Measurements from ENCODE around the gene RPUSD3.

The RPUSD3 gene

GRCh38 chr3:9838856-9839255 is 5.0 kb downstream of the RPUSD3 start:
- no peak for TF ChIP-seq YY1 (IDR thresholded peaks at IDR 0.05; ENCODE audit: insufficient read depth, insufficient read length)

GRCh38 chr3:9837701-9838582 is 5.9 kb downstream of the RPUSD3 start:
- Histone ChIP-seq H3K4me1 (ENCODE audit: insufficient read depth, insufficient read length) (peaks cover 2% of the 10 kb centered on the region), H3K27me3 (ENCODE audit: insufficient read depth, insufficient read length) (no peaks in the 10 kb centered on the region), H3K4me3 (ENCODE audit: insufficient read length, low read depth) (no peak overlapping the region), H3K9ac (ENCODE audit: insufficient read length, low read depth) (no peak overlapping the region), H3K36me3 (ENCODE audit: insufficient read depth, insufficient read length, low read length) (peaks cover 77% of the 10 kb centered on the region), H3K9me3 (ENCODE audit: insufficient read depth, low read length) (no peaks in the 10 kb centered on the region)
- no peak for TF ChIP-seq ZNF274 (IDR thresholded peaks at IDR 0.05; ENCODE audit: low read depth, low read length)
- TF ChIP-seq SUZ12 (IDR thresholded peaks at IDR 0.05; ENCODE audit: extremely low read depth, insufficient read depth, insufficient read length): no peak
- DNase-seq (ENCODE audit: low read depth, low spot score): no peak

More at GRCh38 chr3:9838856-9839255, 5.0 kb downstream of the RPUSD3 start:
- Histone ChIP-seq H3K9me3 (ENCODE audit: insufficient read depth, low read length) (no peaks in the 10 kb centered on the region), H3K9ac (ENCODE audit: insufficient read length, low read depth) (no peak overlapping the region), H3K36me3 (ENCODE audit: insufficient read depth, insufficient read length, low read length) (peaks cover 70% of the 10 kb centered on the region), H3K4me3 (ENCODE audit: insufficient read length, low read depth) (no peak overlapping the region), H3K27me3 (ENCODE audit: insufficient read depth, insufficient read length) (no peaks in the 10 kb centered on the region), H3K4me1 (ENCODE audit: insufficient read depth, insufficient read length) (peaks cover 2% of the 10 kb centered on the region)
- no peak for DNase-seq (ENCODE audit: low read depth, low spot score)

- no peaks in the 10 kb centered on the region for H3K9me3 ChIP-seq (ENCODE audit: insufficient read depth, low read length)
- no peaks in the 10 kb centered on the region for H3K27me3 ChIP-seq (ENCODE audit: insufficient read depth, insufficient read length)
- H3K4me3 ChIP-seq (ENCODE audit: insufficient read length, low read depth): no peak overlapping the region
- H3K9ac ChIP-seq (ENCODE audit: insufficient read length, low read depth): no peak overlapping the region
- peaks cover 56% of the 10 kb centered on the region for H3K36me3 ChIP-seq (ENCODE audit: insufficient read depth, insufficient read length, low read length)
- no peak for TF ChIP-seq YY1 (IDR thresholded peaks at IDR 0.05; ENCODE audit: insufficient read depth, insufficient read length)
- TF ChIP-seq SUZ12 (IDR thresholded peaks at IDR 0.05; ENCODE audit: extremely low read depth, insufficient read depth, insufficient read length): no peak
- no peak for TF ChIP-seq ZNF274 (IDR thresholded peaks at IDR 0.05; ENCODE audit: low read depth, low read length)
- DNase-seq (ENCODE audit: low read depth, low spot score): no peak
- peaks cover 2% of the 10 kb centered on the region for H3K4me1 ChIP-seq (ENCODE audit: insufficient read depth, insufficient read length)
Measured at GRCh38 chr3:9834520-9835380, 9.1 kb downstream of the RPUSD3 start.

GRCh38 chr3:9833078-9833477 is 10.7 kb downstream of the RPUSD3 start:
- Histone ChIP-seq H3K4me1 (ENCODE audit: insufficient read depth, insufficient read length) (peaks cover 2% of the 10 kb centered on the region), H3K9ac (ENCODE audit: insufficient read length, low read depth) (no peak overlapping the region), H3K4me3 (ENCODE audit: insufficient read length, low read depth) (no peak overlapping the region), H3K9me3 (ENCODE audit: insufficient read depth, low read length) (no peaks in the 10 kb centered on the region), H3K27me3 (ENCODE audit: insufficient read depth, insufficient read length) (no peaks in the 10 kb centered on the region), H3K36me3 (ENCODE audit: insufficient read depth, insufficient read length, low read length) (peaks cover 49% of the 10 kb centered on the region)
- DNase-seq (ENCODE audit: low read depth, low spot score): no peak
- TF ChIP-seq SUZ12 (IDR thresholded peaks at IDR 0.05; ENCODE audit: extremely low read depth, insufficient read depth, insufficient read length): no peak
- TF ChIP-seq YY1 (IDR thresholded peaks at IDR 0.05; ENCODE audit: insufficient read depth, insufficient read length): no peak
- TF ChIP-seq ZNF274 (IDR thresholded peaks at IDR 0.05; ENCODE audit: low read depth, low read length): no peak

GRCh38 chr3:9831253-9831652 is 12.6 kb downstream of the RPUSD3 start:
- DNase-seq (ENCODE audit: low read depth, low spot score): no peak
- no peak for TF ChIP-seq SUZ12 (IDR thresholded peaks at IDR 0.05; ENCODE audit: extremely low read depth, insufficient read depth, insufficient read length)
- no peak for TF ChIP-seq ZNF274 (IDR thresholded peaks at IDR 0.05; ENCODE audit: low read depth, low read length)
- no peak for TF ChIP-seq YY1 (IDR thresholded peaks at IDR 0.05; ENCODE audit: insufficient read depth, insufficient read length)
- peaks cover 51% of the 10 kb centered on the region for H3K36me3 ChIP-seq (ENCODE audit: insufficient read depth, insufficient read length, low read length)
- no peaks in the 10 kb centered on the region for H3K9me3 ChIP-seq (ENCODE audit: insufficient read depth, low read length)
- no peaks in the 10 kb centered on the region for H3K27me3 ChIP-seq (ENCODE audit: insufficient read depth, insufficient read length)
- no peak overlapping the region for H3K4me3 ChIP-seq (ENCODE audit: insufficient read length, low read depth)
- H3K9ac ChIP-seq (ENCODE audit: insufficient read length, low read depth): no peak overlapping the region
- H3K4me1 ChIP-seq (ENCODE audit: insufficient read depth, insufficient read length): peaks cover 2% of the 10 kb centered on the region

GRCh38 chr3:9828801-9829755 is 14.7 kb downstream of the RPUSD3 start:
- TF ChIP-seq YY1 (IDR thresholded peaks at IDR 0.05; ENCODE audit: insufficient read depth, insufficient read length): no peak
- TF ChIP-seq SUZ12 (IDR thresholded peaks at IDR 0.05; ENCODE audit: extremely low read depth, insufficient read depth, insufficient read length): no peak
- TF ChIP-seq ZNF274 (IDR thresholded peaks at IDR 0.05; ENCODE audit: low read depth, low read length): no peak
- H3K9ac ChIP-seq (ENCODE audit: insufficient read length, low read depth): no peak overlapping the region
- H3K4me3 ChIP-seq (ENCODE audit: insufficient read length, low read depth): no peak overlapping the region
- H3K27me3 ChIP-seq (ENCODE audit: insufficient read depth, insufficient read length): no peaks in the 10 kb centered on the region
- H3K9me3 ChIP-seq (ENCODE audit: insufficient read depth, low read length): no peaks in the 10 kb centered on the region
- no peak for DNase-seq (ENCODE audit: low read depth, low spot score)
- H3K4me1 ChIP-seq (ENCODE audit: insufficient read depth, insufficient read length): peaks cover 5% of the 10 kb centered on the region
- peaks cover 30% of the 10 kb centered on the region for H3K36me3 ChIP-seq (ENCODE audit: insufficient read depth, insufficient read length, low read length)
